IPS-NIHi7 (cell line): ENCODE measurements around the gene SERPINB3.
"Not testable (repeated sequence)": the region's sequence is repeated elsewhere in the genome, so short reads cannot be mapped to it uniquely, and the experiment has no call there.

Experiments
- DNase-seq: peaks from one replicate; pipeline ENCODE4 v3.0.0; 2012; ENCODE audit warnings: mixed read lengths; ENCODE audit errors: extremely low spot score

SERPINB3 gene

GRCh38 chr18:63661750-63662149 is at the start of gene SERPINB3:
Gene SERPINB3 (minus strand): TSS chr18:63661893. CDS start chr18:63661216, 677 bp downstream.
- DNase-seq: not testable (repeated sequence)

GRCh38 chr18:63708650-63709049 is 47.0 kb upstream of the SERPINB3 start:
- no peak for DNase-seq

- no peak for DNase-seq
Observed at GRCh38 chr18:63707816-63708215, 46.1 kb upstream of the SERPINB3 start.

GRCh38 chr18:63705401-63705800 is 43.7 kb upstream of the SERPINB3 start:
- DNase-seq: no peak

GRCh38 chr18:63702660-63703059 is 41.0 kb upstream of the SERPINB3 start, which contains the start of gene SERPINB11:
Gene SERPINB11 (plus strand): TSS chr18:63702960. CDS start chr18:63710194, 7,234 bp downstream.
- no peak for DNase-seq

GRCh38 chr18:63701952-63702351 is 40.3 kb upstream of the SERPINB3 start:
- DNase-seq: no peak

- DNase-seq: no peak
Observed at GRCh38 chr18:63700501-63700900, 38.8 kb upstream of the SERPINB3 start.

- no peak for DNase-seq
Observed at GRCh38 chr18:63697097-63697660, 35.5 kb upstream of the SERPINB3 start.

- DNase-seq: no peak
Observed at GRCh38 chr18:63689064-63689463, 27.4 kb upstream of the SERPINB3 start.

- no peak for DNase-seq
Observed at GRCh38 chr18:63686871-63687270, 25.2 kb upstream of the SERPINB3 start.

- DNase-seq: no peak
Observed at GRCh38 chr18:63684718-63685117, 23.0 kb upstream of the SERPINB3 start.

GRCh38 chr18:63683890-63684289 is 22.2 kb upstream of the SERPINB3 start:
- DNase-seq: no peak

- peak; percentile 60 for DNase-seq
Observed at GRCh38 chr18:63683152-63683551, 21.5 kb upstream of the SERPINB3 start.

GRCh38 chr18:63681449-63682340 is 20.0 kb upstream of the SERPINB3 start:
- DNase-seq: no peak

- DNase-seq: no peak
Observed at GRCh38 chr18:63679820-63680606, 18.3 kb upstream of the SERPINB3 start.

- no peak for DNase-seq
Observed at GRCh38 chr18:63677500-63678225, 16.0 kb upstream of the SERPINB3 start.

GRCh38 chr18:63676526-63677323 is 15.0 kb upstream of the SERPINB3 start:
- peak; percentile 60 for DNase-seq

- DNase-seq: no peak
Observed at GRCh38 chr18:63664571-63664970, 2.9 kb upstream of the SERPINB3 start.

GRCh38 chr18:63658920-63659319 is 2.8 kb downstream of the SERPINB3 start:
- DNase-seq: not testable (repeated sequence)

GRCh38 chr18:63650271-63650670 is 11.4 kb downstream of the SERPINB3 start:
- DNase-seq: not testable (repeated sequence)

GRCh38 chr18:63648241-63648640 is 13.5 kb downstream of the SERPINB3 start:
- no peak for DNase-seq
